GM12878 (cell line): ENCODE data around the gene THSD4. TPM values are rescaled to one million over a fixed set of nuclear protein-coding genes. Genes with fewer than 3 reads are reported as not detected.

ENCODE experiments used
- ATAC-seq: fragments of 200-7000 bp; cut with Tn5 transposase; 3 replicates; pipeline ENCODE4 v1.9.1; 2020; ENCODE audit warnings: mild to moderate bottlenecking, moderate library complexity
- BruUV-seq: library from RNA; stranded (reverse); fragments of 400-500 nt; replicated peaks from 2 replicates; lab custom pipeline; 2021; lab: Mats Ljungman, UMichigan
- CTCF ChIA-PET: fragments of 300-600 bp; sonication (Branson Sonifier 250); formaldehyde crosslinking; extraction: SDS; loops from one replicate; lab custom pipeline; 2021; ENCODE audit warnings: inconsistent platforms; lab: Yijun Ruan, JAX
- POLR2A ChIA-PET: fragments of 350-600 bp; formaldehyde crosslinking; extraction: SDS; loops from one replicate; lab custom pipeline; 2021; ENCODE audit warnings: inconsistent platforms; lab: Charles Lee
- RAD21 ChIA-PET: fragments of 300-600 bp; sonication (Branson Sonifier 250); formaldehyde crosslinking; loops from one replicate; lab custom pipeline; 2023; ENCODE audit warnings: antibody characterized with exemption; ENCODE audit not compliant: unreplicated experiment; lab: Charles Lee
- SMC1A ChIA-PET: fragments of 300-600 bp; sonication (Branson Sonifier 250); formaldehyde crosslinking; loops from one replicate; lab custom pipeline; 2023; ENCODE audit not compliant: unreplicated experiment, uncharacterized antibody; lab: Charles Lee
- DNase-seq: peaks from one replicate; pipeline ENCODE4 v3.0.0-alpha.2; 2011; ENCODE audit warnings: low read depth, low spot score
- FAIRE-seq: peaks from 3 replicates; lab custom pipeline; 2011; peaks lifted over from hg19 to GRCh38; lab: Jason Lieb, UNC
- H2AFZ ChIP-seq: 2 replicates; pipeline ENCODE4 v1.6.0; 2011; ENCODE audit warnings: low read depth, low read length, control low read depth; ENCODE audit not compliant: control insufficient read depth
- H3K27ac ChIP-seq: 2 replicates; pipeline ENCODE4 v1.5.1; 2011; ENCODE audit warnings: control low read depth; ENCODE audit not compliant: control insufficient read depth, insufficient read depth
- H3K27me3 ChIP-seq, 2 experiments: replicated peaks in 1 of 2; 2 replicates each; pipeline versions ENCODE4 v1.6.0 to v1.6.1; 2011; ENCODE audit warnings: low read length in 1 of 2; ENCODE audit not compliant: control insufficient read depth in 2 of 2, insufficient read depth in 2 of 2
- H3K36me3 ChIP-seq, 2 experiments: 2 replicates each; pipeline ENCODE4 v1.5.1; 2011; ENCODE audit warnings: low read length in 1 of 2; ENCODE audit not compliant: control insufficient read depth in 2 of 2, insufficient read depth in 2 of 2
- H3K4me1 ChIP-seq: 2 replicates; pipeline ENCODE4 v1.6.1; 2011; ENCODE audit warnings: mild to moderate bottlenecking, low read length, moderate library complexity, mixed read lengths; ENCODE audit not compliant: control insufficient read depth, insufficient read depth
- H3K4me2 ChIP-seq: 2 replicates; pipeline ENCODE4 v1.6.0; 2011; ENCODE audit warnings: control low read depth; ENCODE audit not compliant: control insufficient read depth, insufficient read depth
- H3K4me3 ChIP-seq: fragments of 200-600 bp; sonication (generic); 2 replicates; pipeline ENCODE4 v1.5.1; 2016
- H3K79me2 ChIP-seq: 2 replicates; pipeline ENCODE4 v1.6.0; 2011; ENCODE audit warnings: low read length; ENCODE audit not compliant: control insufficient read depth, insufficient read depth
- H3K9ac ChIP-seq: 2 replicates; pipeline ENCODE4 v1.8.0; 2011; ENCODE audit warnings: low read length, control low read depth, mixed read lengths; ENCODE audit not compliant: control insufficient read depth, insufficient read depth
- H3K9me3 ChIP-seq: replicated peaks from 3 replicates; pipeline ENCODE4 v1.5.1; 2011; ENCODE audit warnings: mild to moderate bottlenecking, low read length; ENCODE audit not compliant: control insufficient read depth, insufficient read depth
- H4K20me1 ChIP-seq: 2 replicates; pipeline ENCODE4 v1.6.0; 2011; ENCODE audit not compliant: control insufficient read depth, insufficient read depth
- ATF2 ChIP-seq: IDR thresholded peaks from 2 replicates; pipeline ENCODE4 v1.6.1; 2012; ENCODE audit warnings: low read length, inconsistent platforms
- CBFB ChIP-seq: IDR thresholded peaks from 2 replicates; pipeline ENCODE4 v1.6.1; 2016; ENCODE audit warnings: antibody characterized with exemption, low read depth
- HDGF ChIP-seq: fragments of 450-650 bp; IDR thresholded peaks from 2 replicates; pipeline ENCODE4 v1.6.1; 2016; ENCODE audit warnings: antibody characterized with exemption
- IKZF2 ChIP-seq, 2 experiments: fragments of 450-650 bp; IDR thresholded peaks; 2 replicates each; pipeline ENCODE4 v1.6.1; 2017; ENCODE audit warnings: mild to moderate bottlenecking in 2 of 2, moderate library complexity in 2 of 2
- PBX3 ChIP-seq: IDR thresholded peaks from 2 replicates; pipeline ENCODE4 v1.6.1; 2011; ENCODE audit warnings: mild to moderate bottlenecking, low read depth, low read length, moderate library complexity; ENCODE audit not compliant: insufficient replicate concordance
- PML ChIP-seq: IDR thresholded peaks from 2 replicates; pipeline ENCODE4 v1.6.1; 2012; ENCODE audit warnings: low read length, inconsistent platforms
- SMARCA5 ChIP-seq: fragments of 450-650 bp; IDR thresholded peaks from 2 replicates; pipeline ENCODE4 v1.6.1; 2017; ENCODE audit warnings: mild to moderate bottlenecking
- TBL1XR1 ChIP-seq: IDR thresholded peaks from 2 replicates; pipeline ENCODE4 v1.6.1; 2012; ENCODE audit warnings: low read depth, low read length, improper control_type of control experiment
- ZBTB33 ChIP-seq: fragments of 450-650 bp; IDR thresholded peaks from 2 replicates; pipeline ENCODE4 v1.6.1; 2017; ENCODE audit warnings: mild to moderate bottlenecking
- WGBS: methylation state at CpG from one replicate; pipeline ENCODE4 v1.1.6; 2016; ENCODE audit warnings: low lambda C conversion rate; ENCODE audit not compliant: insufficient replicate concordance, insufficient coverage; ENCODE audit errors: missing lambda C conversion rate; 5-methylcytosine and 5-hydroxymethylcytosine counted together
- in situ Hi-C: fragments of 300-500 bp; cut with MboI; formaldehyde crosslinking; loops from 9 replicates; pipeline ENCODE4 v1.14.3; 2018; ENCODE audit warnings: mixed read lengths
- intact Hi-C: fragments of 100-400 bp; cut with micrococcal nuclease; formaldehyde crosslinking; loops from one replicate; pipeline ENCODE4 v1.14.2; 2022; ENCODE audit not compliant: unreplicated experiment
- polyA plus RNA-seq, 11 experiments: library from polyadenylated mRNA; depleted of rRNA in 4 of 11; unstranded in 6 of 11; stranded (reverse) in 5 of 11; fragments of >200 nt; fragmentation: Nextera tagmentation in 4 of 11; fragmentation: Illumina TruSeq in 1 of 11; extraction: Ambion mirVana in 4 of 11; extraction: Trizol in 1 of 11; gene quantifications; 1 replicate in 1 of 11; 2 replicates in 10 of 11; pipeline versions ENCODE4 v1.2.1 to v1.2.3, GENCODE V29; 2011 to 2016; ENCODE audit warnings: inconsistent platforms in 2 of 11, missing spikeins in 2 of 11, low read depth in 1 of 11
- total RNA-seq, 4 experiments: library from RNA; depleted of rRNA in 3 of 4; stranded (reverse); fragments of >200 nt in 3 of 4; fragmentation: Illumina TruSeq in 1 of 4; extraction: Trizol in 1 of 4; gene quantifications; 2 replicates each; pipeline versions ENCODE4 v1.2.1 to v1.2.3, GENCODE V29; 2013 to 2021
- TF ChIP-seq, protein P1 (sequence below): fragments of 150-350 bp; IDR thresholded peaks from 2 replicates; pipeline ENCODE4 v1.6.1; 2014; ENCODE audit warnings: mild to moderate bottlenecking, low read depth, low read length
- TF ChIP-seq, protein P2 (sequence below): fragments of 450-650 bp; formaldehyde crosslinking; IDR thresholded peaks from 2 replicates; pipeline ENCODE4 v1.5.0; 2022; ENCODE audit warnings: mild to moderate bottlenecking, missing genetic modification characterization

Gene THSD4
- total and polyA plus RNA-seq, 10 of the 15 experiments (the other 5 are each of a cell fraction or from before 2014, with no cell fraction given) = 0.04 to 0.13 (median 0.05) TPM; not detected in 7

DNA sequence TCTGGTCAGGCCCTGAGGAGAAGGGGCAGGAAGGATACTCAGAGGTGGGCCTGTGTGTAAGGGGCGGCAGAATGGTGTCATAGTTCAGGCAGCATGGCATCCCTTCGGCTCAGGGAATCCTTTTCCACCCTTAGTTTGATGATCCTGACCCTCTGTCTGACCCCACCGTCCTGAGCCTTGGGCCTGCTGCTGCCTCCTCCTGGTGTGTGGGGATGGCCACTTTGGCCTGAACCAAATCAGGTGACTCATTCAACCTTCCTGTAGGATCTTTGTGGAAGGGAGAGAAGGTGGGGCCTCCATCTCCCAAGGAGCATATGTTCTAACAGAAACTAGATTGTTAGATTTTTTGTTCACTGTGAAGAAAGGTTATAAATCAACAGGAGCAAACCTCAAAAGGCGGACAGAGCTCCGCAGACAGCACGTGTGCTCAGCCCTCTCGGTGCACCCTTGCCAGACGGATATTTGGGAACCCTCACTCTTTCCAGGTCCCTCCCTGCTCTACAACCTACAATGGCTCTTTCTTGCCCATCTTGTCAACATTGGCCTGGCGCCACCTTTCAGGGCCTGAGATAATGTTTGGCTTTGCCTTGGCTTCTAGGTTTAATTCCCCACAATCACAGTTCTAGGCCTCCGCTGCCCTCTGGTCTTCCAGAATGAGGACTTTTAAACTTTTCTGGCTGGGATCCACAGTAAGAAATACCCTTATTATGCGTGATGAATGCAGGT lies 21.7 kb downstream of the THSD4 start:
- FAIRE-seq = no peak
- no peaks in the 10 kb centered on the region; a peak in 1 of 4 replicates for H3K27me3 ChIP-seq
- 52% methylated on average over 10 of the region's 11 CpGs for WGBS
- no peak overlapping the region for H3K4me2 ChIP-seq
- ChIA-PET SMC1A (no interaction called here), CTCF (no interaction called here), POLR2A (no interaction called here), RAD21 (no interaction called here)
- no peak for ATAC-seq
- H3K9me3 ChIP-seq = no peaks in the 10 kb centered on the region
- no peaks in the 10 kb centered on the region for H3K4me1 ChIP-seq
- H4K20me1 ChIP-seq = no peaks in the 10 kb centered on the region
- BruUV-seq = no TSS peak
- intact Hi-C loops (no loop called here), in situ Hi-C loops (no loop called here)
- no peak overlapping the region for H3K4me3 ChIP-seq
- H3K36me3 ChIP-seq = no peaks in the 10 kb centered on the region
- H3K9ac ChIP-seq = no peak overlapping the region
- DNase-seq = no peak
- H3K79me2 ChIP-seq = no peaks in the 10 kb centered on the region
- H2AFZ ChIP-seq = no peak overlapping the region
- H3K27ac ChIP-seq = no peak overlapping the region
- no peak for TF ChIP-seq IKZF2 (IDR thresholded peaks at IDR 0.05)
- TF ChIP-seq, protein P1, sequence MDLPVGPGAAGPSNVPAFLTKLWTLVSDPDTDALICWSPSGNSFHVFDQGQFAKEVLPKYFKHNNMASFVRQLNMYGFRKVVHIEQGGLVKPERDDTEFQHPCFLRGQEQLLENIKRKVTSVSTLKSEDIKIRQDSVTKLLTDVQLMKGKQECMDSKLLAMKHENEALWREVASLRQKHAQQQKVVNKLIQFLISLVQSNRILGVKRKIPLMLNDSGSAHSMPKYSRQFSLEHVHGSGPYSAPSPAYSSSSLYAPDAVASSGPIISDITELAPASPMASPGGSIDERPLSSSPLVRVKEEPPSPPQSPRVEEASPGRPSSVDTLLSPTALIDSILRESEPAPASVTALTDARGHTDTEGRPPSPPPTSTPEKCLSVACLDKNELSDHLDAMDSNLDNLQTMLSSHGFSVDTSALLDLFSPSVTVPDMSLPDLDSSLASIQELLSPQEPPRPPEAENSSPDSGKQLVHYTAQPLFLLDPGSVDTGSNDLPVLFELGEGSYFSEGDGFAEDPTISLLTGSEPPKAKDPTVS = no peak
- no peak for TF ChIP-seq PML
- TF ChIP-seq, protein P2, sequence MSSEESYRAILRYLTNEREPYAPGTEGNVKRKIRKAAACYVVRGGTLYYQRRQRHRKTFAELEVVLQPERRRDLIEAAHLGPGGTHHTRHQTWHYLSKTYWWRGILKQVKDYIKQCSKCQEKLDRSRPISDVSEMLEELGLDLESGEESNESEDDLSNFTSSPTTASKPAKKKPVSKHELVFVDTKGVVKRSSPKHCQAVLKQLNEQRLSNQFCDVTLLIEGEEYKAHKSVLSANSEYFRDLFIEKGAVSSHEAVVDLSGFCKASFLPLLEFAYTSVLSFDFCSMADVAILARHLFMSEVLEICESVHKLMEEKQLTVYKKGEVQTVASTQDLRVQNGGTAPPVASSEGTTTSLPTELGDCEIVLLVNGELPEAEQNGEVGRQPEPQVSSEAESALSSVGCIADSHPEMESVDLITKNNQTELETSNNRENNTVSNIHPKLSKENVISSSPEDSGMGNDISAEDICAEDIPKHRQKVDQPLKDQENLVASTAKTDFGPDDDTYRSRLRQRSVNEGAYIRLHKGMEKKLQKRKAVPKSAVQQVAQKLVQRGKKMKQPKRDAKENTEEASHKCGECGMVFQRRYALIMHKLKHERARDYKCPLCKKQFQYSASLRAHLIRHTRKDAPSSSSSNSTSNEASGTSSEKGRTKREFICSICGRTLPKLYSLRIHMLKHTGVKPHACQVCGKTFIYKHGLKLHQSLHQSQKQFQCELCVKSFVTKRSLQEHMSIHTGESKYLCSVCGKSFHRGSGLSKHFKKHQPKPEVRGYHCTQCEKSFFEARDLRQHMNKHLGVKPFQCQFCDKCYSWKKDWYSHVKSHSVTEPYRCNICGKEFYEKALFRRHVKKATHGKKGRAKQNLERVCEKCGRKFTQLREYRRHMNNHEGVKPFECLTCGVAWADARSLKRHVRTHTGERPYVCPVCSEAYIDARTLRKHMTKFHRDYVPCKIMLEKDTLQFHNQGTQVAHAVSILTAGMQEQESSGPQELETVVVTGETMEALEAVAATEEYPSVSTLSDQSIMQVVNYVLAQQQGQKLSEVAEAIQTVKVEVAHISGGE (CRISPR knock-in tag) = no peak
- no peak for TF ChIP-seq PBX3
- TF ChIP-seq TBL1XR1 = no peak
- no peak for TF ChIP-seq CBFB
- TF ChIP-seq ATF2 = no peak
- no peak for TF ChIP-seq HDGF
- no peak for TF ChIP-seq SMARCA5
- TF ChIP-seq ZBTB33 = no peak
